Gastrocnemius medialis (tissue), 4 donors: ENCODE data around the gene SYT1. TPM values are rescaled to one million over a fixed set of nuclear protein-coding genes. Genes with fewer than 3 reads are reported as not detected.

ENCODE experiments used
- ATAC-seq, 2 donors: fragments of 150-250 bp; one replicate each; pipeline ENCODE4 v1.9.1; 2016
- DNase-seq, 2 donors: peaks; one replicate each; pipeline ENCODE4 v3.0.0-alpha.2; 2019
- H3K27ac ChIP-seq, 4 donors: fragments of 200-600 bp; sonication (generic); 1 replicate in 1 of 4; 2 replicates in 3 of 4; pipeline ENCODE4 v1.5.1; 2016 to 2018; ENCODE audit warnings: mild to moderate bottlenecking in 2 of 4, moderate library complexity in 1 of 4
- H3K27me3 ChIP-seq, 3 donors: fragments of 200-600 bp; sonication (generic) in 2 of 3; 1 replicate in 1 of 3; 2 replicates in 2 of 3; pipeline versions ENCODE4 v1.5.1 to v1.6.0; 2016 to 2019; ENCODE audit warnings: mild to moderate bottlenecking in 1 of 3, moderate library complexity in 1 of 3
- H3K36me3 ChIP-seq, 2 donors: fragments of 200-600 bp; sonication (generic) in 1 of 2; one replicate each; pipeline ENCODE4 v1.5.1; 2017 to 2018
- H3K4me1 ChIP-seq, 2 donors: fragments of 200-600 bp; sonication (generic) in 1 of 2; one replicate each; pipeline ENCODE4 v1.5.1; 2016 to 2017; ENCODE audit warnings: mild to moderate bottlenecking in 2 of 2
- H3K4me3 ChIP-seq, 4 donors: fragments of 200-600 bp; sonication (generic) in 3 of 4; 1 replicate in 1 of 4; 2 replicates in 3 of 4; pipeline ENCODE4 v1.5.1; 2016 to 2019; ENCODE audit warnings: mild to moderate bottlenecking in 2 of 4
- H3K9me3 ChIP-seq, 3 donors: fragments of 200-600 bp; sonication (generic) in 2 of 3; 1 replicate in 1 of 3; 2 replicates in 2 of 3; pipeline ENCODE4 v1.5.1; 2016 to 2019
- POLR2A ChIP-seq, 2 donors: fragments of 450-650 bp; IDR thresholded peaks; one replicate each; pipeline ENCODE4 v1.6.1; 2017; ENCODE audit warnings: antibody characterized with exemption in 2 of 2, mild to moderate bottlenecking in 2 of 2, moderate library complexity in 2 of 2
- in situ Hi-C, 4 donors: fragments of 200-750 bp; cut with MboI; loops; one replicate each; pipeline versions ENCODE4 v1.15.0 to v1.8.0; 2017; ENCODE audit warnings: low sequenced_read_pairs in 4 of 4
- intact Hi-C: fragments of 100-400 bp; cut with DNase I; formaldehyde crosslinking; loops from one replicate; pipeline ENCODE4 v1.15.1; 2023; ENCODE audit warnings: low total_unique reads
- total RNA-seq, 4 donors: library from RNA; depleted of rRNA; stranded (reverse); fragments of >200 nt; gene quantifications; one replicate each; pipeline versions ENCODE4 v1.1.0 to v1.2.3, GENCODE V29; 2016
- TF ChIP-seq, protein P1 (sequence below), 5 experiments: fragments of 450-650 bp in 3 of 5; fragments of 200-600 bp in 2 of 5; sonication (generic) in 2 of 5; IDR thresholded peaks in 4 of 5; conservative IDR thresholded peaks in 1 of 5; 1 replicate in 4 of 5; 2 replicates in 1 of 5; pipeline ENCODE4 v1.5.1; 2016 to 2019; ENCODE audit warnings: antibody characterized with exemption in 5 of 5, mild to moderate bottlenecking in 3 of 5, moderate library complexity in 3 of 5

The SYT1 gene
- total RNA-seq, 4 donors from 2014 or later: 0.13 to 0.88 TPM; not detected in 2

- H3K36me3 ChIP-seq: no peaks in the 10 kb centered on the region
- H3K27ac ChIP-seq: no peak overlapping the region
- in situ Hi-C loops (no loop called here), intact Hi-C loops (no loop called here)
- no peak for DNase-seq
- TF ChIP-seq, protein P1, sequence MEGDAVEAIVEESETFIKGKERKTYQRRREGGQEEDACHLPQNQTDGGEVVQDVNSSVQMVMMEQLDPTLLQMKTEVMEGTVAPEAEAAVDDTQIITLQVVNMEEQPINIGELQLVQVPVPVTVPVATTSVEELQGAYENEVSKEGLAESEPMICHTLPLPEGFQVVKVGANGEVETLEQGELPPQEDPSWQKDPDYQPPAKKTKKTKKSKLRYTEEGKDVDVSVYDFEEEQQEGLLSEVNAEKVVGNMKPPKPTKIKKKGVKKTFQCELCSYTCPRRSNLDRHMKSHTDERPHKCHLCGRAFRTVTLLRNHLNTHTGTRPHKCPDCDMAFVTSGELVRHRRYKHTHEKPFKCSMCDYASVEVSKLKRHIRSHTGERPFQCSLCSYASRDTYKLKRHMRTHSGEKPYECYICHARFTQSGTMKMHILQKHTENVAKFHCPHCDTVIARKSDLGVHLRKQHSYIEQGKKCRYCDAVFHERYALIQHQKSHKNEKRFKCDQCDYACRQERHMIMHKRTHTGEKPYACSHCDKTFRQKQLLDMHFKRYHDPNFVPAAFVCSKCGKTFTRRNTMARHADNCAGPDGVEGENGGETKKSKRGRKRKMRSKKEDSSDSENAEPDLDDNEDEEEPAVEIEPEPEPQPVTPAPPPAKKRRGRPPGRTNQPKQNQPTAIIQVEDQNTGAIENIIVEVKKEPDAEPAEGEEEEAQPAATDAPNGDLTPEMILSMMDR (IDR thresholded peaks at IDR 0.05 in 4 of 5, conservative IDR thresholded peaks at IDR 0.05 in 1 of 5): no peak
- no peak for TF ChIP-seq POLR2A (IDR thresholded peaks at IDR 0.05)
- no peaks in the 10 kb centered on the region for H3K27me3 ChIP-seq
- H3K9me3 ChIP-seq: no peaks in the 10 kb centered on the region
- ATAC-seq: no peak
- no peaks in the 10 kb centered on the region for H3K4me1 ChIP-seq
- no peak overlapping the region for H3K4me3 ChIP-seq
Measured at GRCh38 chr12:79255288-79255687, 390.7 kb downstream of the SYT1 start.

GRCh38 chr12:79260923-79261322, 396.3 kb downstream of the SYT1 start:
- in situ Hi-C loops (no loop called here), intact Hi-C loops (no loop called here)
- Histone ChIP-seq H3K36me3 (no peaks in the 10 kb centered on the region), H3K27ac (no peak overlapping the region), H3K9me3 (no peaks in the 10 kb centered on the region), H3K27me3 (no peaks in the 10 kb centered on the region), H3K4me1 (no peaks in the 10 kb centered on the region), H3K4me3 (no peak overlapping the region)
- DNase-seq (no peak), ATAC-seq (no peak)
- no peak for TF ChIP-seq POLR2A (IDR thresholded peaks at IDR 0.05)
- TF ChIP-seq, protein P1 (IDR thresholded peaks at IDR 0.05 in 4 of 5, conservative IDR thresholded peaks at IDR 0.05 in 1 of 5): no peak

GRCh38 chr12:79262938-79263337, 398.4 kb downstream of the SYT1 start:
- DNase-seq (no peak), ATAC-seq (no peak)
- in situ Hi-C loops (no loop called here), intact Hi-C loops (no loop called here)
- Histone ChIP-seq H3K4me1 (no peaks in the 10 kb centered on the region), H3K27ac (no peak overlapping the region), H3K36me3 (no peaks in the 10 kb centered on the region), H3K4me3 (no peak overlapping the region), H3K9me3 (no peaks in the 10 kb centered on the region), H3K27me3 (no peaks in the 10 kb centered on the region)
- TF ChIP-seq POLR2A (IDR thresholded peaks at IDR 0.05): no peak
- TF ChIP-seq, protein P1 (IDR thresholded peaks at IDR 0.05 in 4 of 5, conservative IDR thresholded peaks at IDR 0.05 in 1 of 5): no peak

DNA sequence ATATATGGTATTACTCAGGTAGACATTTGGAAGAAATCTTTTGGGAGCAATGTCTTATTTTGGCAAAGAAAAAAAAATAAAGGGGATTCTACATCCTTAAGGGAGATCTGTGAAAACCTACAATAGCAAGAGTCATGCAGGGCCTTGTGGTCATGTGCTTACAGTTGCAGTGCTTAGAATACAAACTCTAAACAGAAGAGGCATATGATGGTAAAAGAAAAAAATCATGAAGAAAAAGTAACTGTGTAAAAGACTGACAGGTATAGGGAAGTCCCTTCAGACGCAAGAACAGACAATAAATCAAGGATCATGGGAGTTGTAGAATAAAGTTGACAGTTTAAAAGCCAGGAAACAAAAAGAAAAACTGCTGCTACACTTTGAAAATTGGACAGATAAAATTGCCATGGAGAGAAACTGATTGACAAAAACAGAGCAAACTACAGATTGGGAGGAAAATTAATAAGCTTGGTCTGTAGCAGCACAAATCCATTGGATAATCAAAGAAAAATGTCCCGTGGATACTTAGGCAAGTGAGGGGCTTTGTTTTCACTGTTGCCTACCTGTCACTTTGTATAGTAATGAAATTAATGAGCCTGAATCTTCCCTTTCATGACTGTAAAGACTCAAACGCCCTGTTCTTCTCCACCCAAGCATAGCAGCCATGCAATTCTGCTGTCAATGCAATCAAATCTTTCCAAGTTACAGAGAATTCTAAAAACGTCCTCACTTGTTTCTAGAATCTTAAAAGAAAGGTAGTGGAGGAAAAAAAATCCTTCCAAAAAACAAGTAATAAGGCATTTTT, 402.0 kb downstream of the SYT1 start:
- in situ Hi-C loops: no loop called here
- H3K27ac ChIP-seq: no peak overlapping the region
- no peaks in the 10 kb centered on the region for H3K4me1 ChIP-seq
- TF ChIP-seq, protein P1 (IDR thresholded peaks at IDR 0.05 in 4 of 5, conservative IDR thresholded peaks at IDR 0.05 in 1 of 5): no peak
- TF ChIP-seq POLR2A (IDR thresholded peaks at IDR 0.05): no peak
- H3K9me3 ChIP-seq: no peaks in the 10 kb centered on the region
- intact Hi-C loops: no loop called here
- no peaks in the 10 kb centered on the region for H3K36me3 ChIP-seq
- DNase-seq (no peak), ATAC-seq (no peak)
- H3K27me3 ChIP-seq: no peaks in the 10 kb centered on the region
- no peak overlapping the region for H3K4me3 ChIP-seq
